Adrenal gland (tissue), 12 donors: ENCODE results near the gene RIMBP2. TPM values are rescaled to one million over a fixed set of nuclear protein-coding genes. Genes with fewer than 3 reads are reported as not detected.

Experiments
- DNase-seq, 7 donors: peaks; one replicate each; pipeline ENCODE4 v3.0.0-alpha.2; 2019 to 2020
- H3K27ac ChIP-seq, 5 donors: fragments of 200-600 bp; sonication (generic) in 4 of 5; 1 replicate in 3 of 5; 2 replicates in 2 of 5; pipeline versions ENCODE4 v1.5.1 to v1.8.0; 2016 to 2020; ENCODE audit warnings: mild to moderate bottlenecking in 1 of 5
- H3K27me3 ChIP-seq: fragments of 200-600 bp; 2 replicates; pipeline ENCODE4 v1.8.0; 2021
- H3K36me3 ChIP-seq, 2 donors: fragments of 200-600 bp; replicated peaks in 1 of 2; 1 replicate in 1 of 2; 2 replicates in 1 of 2; pipeline versions ENCODE4 v1.5.1 to v1.8.0; 2018 to 2022
- H3K4me1 ChIP-seq, 2 donors: fragments of 200-600 bp; replicated peaks in 1 of 2; 1 replicate in 1 of 2; 2 replicates in 1 of 2; pipeline versions ENCODE4 v1.5.1 to v1.8.0; 2018 to 2021
- H3K4me3 ChIP-seq, 4 donors: fragments of 200-600 bp; sonication (generic) in 3 of 4; one replicate each; pipeline ENCODE4 v1.5.1; 2016 to 2018
- H3K9me3 ChIP-seq, 3 donors: fragments of 200-600 bp; sonication (generic) in 1 of 3; replicated peaks in 1 of 3; 1 replicate in 2 of 3; 2 replicates in 1 of 3; pipeline versions ENCODE4 v1.5.1 to v1.8.0; 2016 to 2021
- POLR2A ChIP-seq, 2 donors: fragments of 450-650 bp; IDR thresholded peaks; one replicate each; pipeline ENCODE4 v1.6.1; 2017; ENCODE audit warnings: antibody characterized with exemption in 2 of 2, mild to moderate bottlenecking in 2 of 2, moderate library complexity in 1 of 2
- WGBS, 4 donors: extraction: QIAGEN DNeasy Blood & Tissue Kit in 2 of 4; methylation state at CpG; one replicate each; pipeline versions ENCODE4 v1.1.5 to v1.1.7; 2013 to 2017; 5-methylcytosine and 5-hydroxymethylcytosine counted together
- intact Hi-C, 2 donors: fragments of 100-400 bp; cut with DNase I; formaldehyde crosslinking; loops; one replicate each; pipeline versions ENCODE4 v1.14.1 to v1.15.0; 2022 to 2023
- polyA plus RNA-seq, 3 donors: library from polyadenylated mRNA; stranded (reverse); fragments of 200-250 nt in 2 of 3; fragments of 350-450 nt in 1 of 3; fragmentation: Illumina TruSeq in 1 of 3; extraction: RNeasy Lipid Tissue Mini Kit (QIAGEN cat#74804) in 1 of 3; gene quantifications; one replicate each; pipeline ENCODE4 v1.2.3, GENCODE V29; 2013 to 2014
- total RNA-seq, 9 donors: library from RNA; depleted of rRNA in 4 of 9; stranded (reverse); fragments of >200 nt in 4 of 9; fragments of 120-200 nt in 1 of 9; fragmentation: NEBNext Ultra II Directional in 1 of 9; extraction: Animal tissue kit (Norgen Biotek cat#: 25700) in 1 of 9; gene quantifications; one replicate each; pipeline versions ENCODE4 v1.1.0 to v1.2.4, GENCODE V29; 2013 to 2023
- TF ChIP-seq, protein P1 (sequence below), 6 experiments: fragments of 450-650 bp in 4 of 6; fragments of 200-600 bp in 2 of 6; sonication (generic) in 1 of 6; IDR thresholded peaks; 1 replicate in 5 of 6; 2 replicates in 1 of 6; pipeline versions ENCODE4 v1.5.1 to v1.8.0; 2016 to 2021; ENCODE audit warnings: antibody characterized with exemption in 6 of 6, mild to moderate bottlenecking in 2 of 6, moderate library complexity in 1 of 6
- donor health status: healthy with polysubstance abuse.
- donor health status: Bipolar disorder and iron deficiency.
- donor health status: DM: yes; HTN: yes; CAD: no.
- donor health status: DM: no; HTN: no; CAD: no.
- donor health status: DM: no; HTN: no; CAD: no.
- donor health status: DM: yes; HTN: yes; CAD: no.

Gene RIMBP2
- total and polyA plus RNA-seq, 12 donors: 0.18 to 23.9 (median 6.3) TPM; not detected in 2

DNA sequence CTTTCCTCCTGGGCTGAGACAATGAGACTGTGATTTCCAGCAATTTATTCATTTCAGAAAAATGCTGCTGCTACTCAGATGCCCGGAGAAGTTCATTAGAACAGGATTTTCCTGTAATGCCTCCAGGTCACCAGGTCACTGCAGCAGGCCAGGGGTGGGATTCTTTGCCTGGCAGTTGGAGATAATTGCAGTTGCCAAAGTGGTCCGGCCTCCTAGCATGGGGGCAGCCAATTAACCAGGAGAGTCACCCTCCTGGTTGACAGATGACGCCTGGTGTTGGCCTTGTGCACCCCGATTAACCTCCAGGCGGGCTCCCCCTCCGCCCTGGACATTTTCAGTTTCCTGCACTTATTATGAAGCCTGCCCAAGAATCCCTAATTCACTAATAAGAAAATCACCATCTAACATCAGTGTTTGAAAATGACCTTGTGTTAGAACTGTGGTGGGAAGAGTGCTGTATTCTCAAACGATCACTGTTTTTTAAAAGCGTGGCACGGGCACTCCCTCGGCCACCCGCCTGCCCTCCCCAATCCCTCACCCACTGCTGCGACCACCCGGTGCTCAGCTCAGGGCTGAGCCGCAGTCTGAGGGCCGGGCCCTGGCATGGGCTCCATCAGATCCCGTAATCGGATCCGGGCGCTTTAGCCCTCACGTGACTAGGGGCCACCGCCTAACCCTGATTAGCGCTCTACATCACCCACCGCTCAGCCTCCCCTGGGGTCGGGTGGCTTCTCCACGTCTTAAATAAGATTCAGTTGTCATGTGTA is 12.9 kb downstream of the RIMBP2 start:
- no peaks in the 10 kb centered on the region for H3K27me3 ChIP-seq
- WGBS, 4 donors: 61 to 68% (median 63%) methylated on average over 21 to 25 of the region's 25 CpGs
- intact Hi-C loops: no loop called here
- H3K4me1 ChIP-seq: no peaks in the 10 kb centered on the region
- H3K9me3 ChIP-seq: no peaks in the 10 kb centered on the region
- no peak overlapping the region for H3K27ac ChIP-seq
- H3K36me3 ChIP-seq: no peaks in the 10 kb centered on the region
- peak in 1 of 7 donors; percentile 47 for DNase-seq
- no peak overlapping the region for H3K4me3 ChIP-seq
- TF ChIP-seq POLR2A (IDR thresholded peaks at IDR 0.05): no peak
- TF ChIP-seq, protein P1, sequence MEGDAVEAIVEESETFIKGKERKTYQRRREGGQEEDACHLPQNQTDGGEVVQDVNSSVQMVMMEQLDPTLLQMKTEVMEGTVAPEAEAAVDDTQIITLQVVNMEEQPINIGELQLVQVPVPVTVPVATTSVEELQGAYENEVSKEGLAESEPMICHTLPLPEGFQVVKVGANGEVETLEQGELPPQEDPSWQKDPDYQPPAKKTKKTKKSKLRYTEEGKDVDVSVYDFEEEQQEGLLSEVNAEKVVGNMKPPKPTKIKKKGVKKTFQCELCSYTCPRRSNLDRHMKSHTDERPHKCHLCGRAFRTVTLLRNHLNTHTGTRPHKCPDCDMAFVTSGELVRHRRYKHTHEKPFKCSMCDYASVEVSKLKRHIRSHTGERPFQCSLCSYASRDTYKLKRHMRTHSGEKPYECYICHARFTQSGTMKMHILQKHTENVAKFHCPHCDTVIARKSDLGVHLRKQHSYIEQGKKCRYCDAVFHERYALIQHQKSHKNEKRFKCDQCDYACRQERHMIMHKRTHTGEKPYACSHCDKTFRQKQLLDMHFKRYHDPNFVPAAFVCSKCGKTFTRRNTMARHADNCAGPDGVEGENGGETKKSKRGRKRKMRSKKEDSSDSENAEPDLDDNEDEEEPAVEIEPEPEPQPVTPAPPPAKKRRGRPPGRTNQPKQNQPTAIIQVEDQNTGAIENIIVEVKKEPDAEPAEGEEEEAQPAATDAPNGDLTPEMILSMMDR (IDR thresholded peaks at IDR 0.05): no peak

DNA sequence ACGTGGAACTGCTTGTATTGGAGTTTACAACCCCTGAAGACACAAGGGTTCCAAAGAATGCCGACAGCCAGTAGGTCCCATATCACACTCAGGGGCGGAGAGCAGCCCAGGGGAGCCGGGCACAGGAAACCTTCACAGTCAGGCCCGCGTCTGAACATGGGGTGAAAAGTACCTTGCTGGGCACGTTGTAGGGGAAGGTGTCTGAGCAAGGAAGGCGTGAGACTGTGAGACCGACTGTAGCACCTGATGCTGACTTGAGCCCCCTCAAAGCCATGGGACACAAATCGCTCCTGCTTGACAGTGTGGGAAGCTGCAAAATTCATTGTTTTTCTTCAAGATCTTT is 14.7 kb downstream of the RIMBP2 start:
- Histone ChIP-seq H3K4me3 (no peak overlapping the region), H3K36me3 (no peaks in the 10 kb centered on the region), H3K27me3 (no peaks in the 10 kb centered on the region), H3K27ac (no peak overlapping the region), H3K9me3 (no peaks in the 10 kb centered on the region), H3K4me1 (no peaks in the 10 kb centered on the region)
- DNase-seq: peak in 1 of 7 donors; percentile 20
- intact Hi-C loops: no loop called here
- no peak for TF ChIP-seq POLR2A (IDR thresholded peaks at IDR 0.05)
- TF ChIP-seq, protein P1 (IDR thresholded peaks at IDR 0.05): no peak
- WGBS, 4 donors: 79 to 86% (median 84%) methylated on average over 10 of the region's 10 CpGs

DNA sequence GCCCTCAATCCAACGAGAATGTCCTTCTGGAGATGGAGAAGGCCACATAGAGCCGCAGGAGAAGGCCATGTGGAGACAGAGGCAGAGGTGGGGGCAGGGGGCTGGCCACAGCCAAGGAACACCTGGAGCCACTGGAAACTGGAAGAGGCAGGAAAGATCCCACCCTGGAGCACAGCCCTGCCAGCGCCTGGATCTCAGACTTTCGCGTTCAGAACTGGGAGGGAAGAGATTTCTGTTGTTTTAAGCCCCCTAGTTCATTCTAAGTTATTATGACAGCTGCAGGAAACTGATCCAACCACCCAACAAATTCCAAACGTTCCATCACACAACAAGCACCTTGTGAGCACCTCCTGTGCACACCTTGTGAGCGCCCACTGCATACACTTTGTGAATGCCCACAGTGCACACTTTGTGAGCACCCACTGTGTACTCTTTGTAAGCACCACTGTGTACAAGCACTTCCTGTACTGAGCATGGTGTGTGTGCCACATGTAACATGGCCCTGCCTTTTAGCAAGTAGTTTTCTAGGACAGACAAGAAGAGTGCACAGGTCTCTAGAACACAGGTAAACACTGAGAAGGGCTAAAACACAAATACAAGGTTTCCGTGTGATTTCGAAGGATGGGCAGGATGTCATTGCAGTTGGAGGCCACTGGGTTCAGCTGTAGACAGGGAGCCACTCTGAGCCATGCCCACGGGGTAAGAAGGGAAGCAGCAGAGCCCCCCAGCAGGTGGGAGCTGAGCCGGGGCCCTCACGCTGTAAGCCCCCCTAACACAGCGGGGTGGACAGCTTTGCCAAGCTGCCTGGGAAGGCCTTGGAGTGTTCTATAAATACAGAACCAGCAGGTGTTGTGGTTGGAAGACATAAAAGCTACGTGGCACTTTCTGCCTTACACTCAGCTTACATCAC is 15.4 kb downstream of the RIMBP2 start:
- peak in 1 of 7 donors; percentile 15 for DNase-seq
- WGBS, 4 donors: 57 to 68% (median 65%) methylated on average over 14 of the region's 14 CpGs

DNA sequence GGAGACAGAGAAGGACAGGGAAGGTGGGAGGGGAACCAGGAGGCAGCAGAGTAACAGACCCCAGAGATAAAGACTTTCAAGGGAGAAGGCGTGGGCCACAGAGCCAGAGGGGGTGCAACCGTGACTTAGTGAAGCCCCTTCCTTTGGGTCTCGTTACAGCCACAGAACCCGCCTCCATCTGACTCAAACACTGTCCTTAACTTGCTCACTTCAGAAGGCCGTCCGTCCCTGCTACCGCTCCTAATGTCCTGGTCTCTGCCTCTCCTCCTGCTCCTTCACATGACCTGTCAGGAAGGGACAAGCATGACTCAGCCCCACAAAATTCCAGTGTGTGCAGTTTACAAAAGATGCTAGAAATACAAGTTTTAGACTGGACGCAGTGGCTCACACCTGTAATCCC is 18.0 kb downstream of the RIMBP2 start:
- TF ChIP-seq, protein P1 (IDR thresholded peaks at IDR 0.05): no peak
- no peak for TF ChIP-seq POLR2A (IDR thresholded peaks at IDR 0.05)
- intact Hi-C loops: no loop called here
- Histone ChIP-seq H3K27ac (no peak overlapping the region), H3K4me1 (no peaks in the 10 kb centered on the region), H3K4me3 (no peak overlapping the region), H3K9me3 (no peaks in the 10 kb centered on the region), H3K27me3 (no peaks in the 10 kb centered on the region), H3K36me3 (no peaks in the 10 kb centered on the region)
- no peak for DNase-seq
- WGBS, 4 donors: 82 to 88% (median 85%) methylated on average over 8 of the region's 8 CpGs

More for the DNA sequence above, 15.4 kb downstream of the RIMBP2 start:
- Histone ChIP-seq H3K9me3 (no peaks in the 10 kb centered on the region), H3K4me3 (no peak overlapping the region), H3K27me3 (no peaks in the 10 kb centered on the region), H3K27ac (no peak overlapping the region), H3K4me1 (no peaks in the 10 kb centered on the region), H3K36me3 (no peaks in the 10 kb centered on the region)
- intact Hi-C loops: no loop called here
- TF ChIP-seq POLR2A (IDR thresholded peaks at IDR 0.05): no peak
- TF ChIP-seq, protein P1 (IDR thresholded peaks at IDR 0.05): no peak
